ENCODE measurements around the gene HLA-DQA1.
A peak's percentile ranks its signal among the peaks of the same experiment; 100 is the strongest.
"Not testable (repeated sequence)": the region's sequence is repeated elsewhere in the genome, so short reads cannot be mapped to it uniquely, and the experiment has no call there.

Gene HLA-DQA1

GRCh38 chr6:32637219-32637880 lies at the start of gene HLA-DQA1:
HLA-DQA1 (plus strand) TSS chr6:32637406; CDS start chr6:32637459, 53 bp downstream.
- no peak for FAIRE-seq
- DNase-seq (ENCODE audit: insufficient read length, low spot score), result no peak

DNA sequence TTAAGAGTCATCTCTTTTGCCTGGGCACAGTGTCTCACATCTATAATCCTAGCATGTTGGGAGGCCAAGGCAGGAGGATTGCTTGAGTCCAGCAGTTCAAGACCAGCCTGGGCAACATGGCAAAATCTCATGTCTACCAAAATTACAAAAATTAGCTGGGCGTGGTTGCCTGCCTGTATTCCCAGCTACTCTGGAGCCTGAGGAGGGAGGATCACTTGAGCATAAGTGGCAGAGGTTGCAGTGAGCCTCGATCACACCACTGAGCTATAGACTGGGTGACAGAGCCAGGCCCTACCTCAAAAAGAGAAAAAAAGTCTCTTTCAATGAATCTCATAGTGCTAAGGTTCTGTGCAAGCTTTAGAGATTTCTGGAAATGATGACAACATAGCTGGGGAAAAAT lies 49.0 kb upstream of the HLA-DQA1 start:
- DNase-seq (ENCODE audit: insufficient read length, low spot score), result no peak
- no peak for FAIRE-seq

- DNase-seq (ENCODE audit: insufficient read length, low spot score) (peak; percentile 28), FAIRE-seq (peak; percentile 70)
These were observed 47.4 kb upstream of the HLA-DQA1 start, which contains the start of gene HLA-DRB1 for GRCh38 chr6:32589596-32590449. HLA-DRB1 (minus strand) TSS chr6:32589848; CDS start chr6:32589742, 106 bp downstream.

DNA sequence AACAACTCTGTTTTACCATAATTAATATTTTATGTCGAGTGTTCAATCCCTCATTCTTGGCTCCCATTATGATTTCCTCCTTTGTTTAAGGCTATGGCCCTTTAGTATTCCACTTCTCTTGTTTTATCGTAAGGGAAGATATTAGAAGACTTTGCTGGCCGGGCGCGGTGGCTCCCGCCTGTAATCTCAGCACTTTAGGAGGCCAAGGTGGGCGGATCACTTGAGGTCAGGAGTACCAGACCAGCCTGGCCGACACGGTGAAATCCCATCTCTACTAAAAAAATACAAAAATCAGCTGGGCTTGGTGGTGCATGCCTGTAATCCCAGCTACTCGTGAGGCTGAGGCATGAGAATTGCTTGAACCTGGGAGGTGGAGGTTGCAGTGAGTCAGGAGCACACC lies 46.5 kb upstream of the HLA-DQA1 start:
- not testable (repeated sequence) for DNase-seq (ENCODE audit: insufficient read length, low spot score); FAIRE-seq

- FAIRE-seq (no peak), DNase-seq (ENCODE audit: insufficient read length, low spot score) (no peak)
These were observed 40.2 kb upstream of the HLA-DQA1 start for GRCh38 chr6:32597024-32597423.

DNA sequence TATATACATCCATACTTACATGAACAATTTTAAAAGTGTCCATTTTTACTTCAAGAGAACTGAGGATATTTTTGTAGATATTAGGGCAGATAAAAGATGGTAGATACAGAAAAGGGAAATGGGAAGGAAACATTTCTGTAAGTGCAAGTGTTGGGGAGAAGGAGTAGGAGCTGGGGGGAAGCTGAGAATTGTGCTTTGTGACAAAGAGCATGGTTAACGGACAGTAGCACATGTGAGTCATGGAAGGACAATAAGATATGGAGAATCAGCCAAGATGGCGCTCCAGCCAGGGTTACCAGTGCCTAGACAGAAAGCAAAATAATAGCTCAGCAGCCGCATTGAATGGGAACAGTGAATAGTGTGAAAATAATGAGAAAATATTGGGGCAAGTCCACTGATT lies 34.8 kb upstream of the HLA-DQA1 start:
- no peak for DNase-seq (ENCODE audit: insufficient read length, low spot score)
- FAIRE-seq, result no peak

DNA sequence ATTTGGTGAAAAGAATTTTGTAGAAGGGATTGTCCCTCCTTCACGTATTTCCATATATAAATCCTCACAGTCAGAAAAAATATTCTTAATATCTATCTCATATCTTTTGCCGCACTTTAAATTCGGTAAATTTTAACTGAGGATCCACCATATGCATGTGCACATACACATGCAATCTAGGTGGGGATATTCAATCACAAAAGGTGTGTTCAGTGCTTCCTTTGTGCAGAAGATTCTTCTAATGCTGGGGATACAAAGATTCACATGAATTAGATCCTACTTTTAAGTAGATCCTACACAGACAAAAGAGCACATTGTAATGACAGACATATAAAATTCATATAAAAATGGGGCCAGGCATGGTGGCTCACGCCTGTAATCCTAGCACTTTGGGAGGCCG lies 34.0 kb upstream of the HLA-DQA1 start:
- FAIRE-seq (no peak), DNase-seq (ENCODE audit: insufficient read length, low spot score) (no peak)

DNA sequence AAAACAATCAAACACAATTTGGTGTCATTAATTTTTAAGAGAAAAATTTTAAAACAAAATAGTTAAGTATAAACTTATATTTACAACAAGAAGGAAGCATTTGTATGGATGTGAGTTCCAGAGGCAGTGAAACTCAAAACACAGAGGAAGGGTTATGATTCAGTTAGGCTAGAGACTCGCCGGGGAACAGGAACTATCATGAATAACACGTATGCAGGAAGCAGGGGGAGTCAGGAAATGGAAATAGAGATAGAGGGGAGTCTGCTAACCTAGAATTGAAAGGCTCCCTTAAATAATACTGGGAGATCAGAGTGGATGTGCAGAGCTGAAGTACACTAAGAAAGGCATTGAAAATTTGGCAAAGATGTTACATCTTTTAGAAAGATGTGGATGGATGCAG lies 33.3 kb upstream of the HLA-DQA1 start:
- FAIRE-seq (no peak), DNase-seq (ENCODE audit: insufficient read length, low spot score) (no peak)

DNA sequence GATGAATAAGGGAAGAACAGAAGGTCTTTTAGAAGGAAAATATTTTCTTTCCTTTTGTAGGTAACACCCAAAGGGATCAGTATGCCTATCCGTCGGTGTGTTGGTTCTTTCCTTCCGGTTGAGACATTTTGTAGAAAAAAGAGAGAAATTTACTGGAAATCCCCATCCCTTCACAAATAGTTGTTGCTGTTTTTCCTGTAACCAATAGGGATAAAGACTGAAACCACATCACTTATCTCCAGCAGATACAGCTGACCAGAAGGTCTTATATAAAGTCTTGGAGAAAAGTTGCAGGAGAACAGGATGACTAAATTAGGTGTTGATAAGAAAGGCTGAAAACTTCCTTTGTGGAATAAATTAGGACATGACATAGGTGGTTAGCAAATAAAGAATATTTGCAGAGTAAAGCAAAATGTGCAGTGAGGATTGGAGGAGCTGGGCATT lies 32.8 kb upstream of the HLA-DQA1 start:
- DNase-seq (ENCODE audit: insufficient read length, low spot score) (no peak), FAIRE-seq (no peak)

- DNase-seq (ENCODE audit: insufficient read length, low spot score) (no peak), FAIRE-seq (no peak)
These were observed 29.8 kb upstream of the HLA-DQA1 start for GRCh38 chr6:32607263-32607987.

DNA sequence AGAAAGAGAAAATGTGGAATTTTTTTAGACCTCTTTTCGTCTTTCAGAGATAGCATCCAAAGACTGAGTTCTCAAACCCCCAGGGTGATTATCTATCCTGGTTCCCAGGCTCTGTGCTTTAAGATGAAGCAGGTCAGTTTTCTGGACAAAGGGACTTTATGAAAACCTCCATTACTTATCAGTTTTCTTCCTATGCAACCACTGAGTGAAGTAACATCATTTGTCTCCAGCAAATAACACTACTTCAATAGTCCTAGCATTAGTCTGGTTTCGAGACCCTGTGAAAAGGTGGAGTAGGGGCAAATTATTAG lies 29.3 kb upstream of the HLA-DQA1 start:
- DNase-seq (ENCODE audit: insufficient read length, low spot score), result no peak
- no peak for FAIRE-seq

GRCh38 chr6:32608362-32608761 lies 28.8 kb upstream of the HLA-DQA1 start:
- FAIRE-seq (no peak), DNase-seq (ENCODE audit: insufficient read length, low spot score) (no peak)

GRCh38 chr6:32609391-32609730 lies 27.8 kb upstream of the HLA-DQA1 start:
- no peak for FAIRE-seq
- DNase-seq (ENCODE audit: insufficient read length, low spot score), result no peak

GRCh38 chr6:32609731-32610640 lies 27.2 kb upstream of the HLA-DQA1 start:
- FAIRE-seq, result peak; percentile 81
- DNase-seq (ENCODE audit: insufficient read length, low spot score), result peak; percentile 93

- FAIRE-seq, result no peak
These were observed 26.4 kb upstream of the HLA-DQA1 start for GRCh38 chr6:32610682-32611296.

GRCh38 chr6:32613475-32613874 lies 23.7 kb upstream of the HLA-DQA1 start:
- FAIRE-seq (no peak), DNase-seq (ENCODE audit: insufficient read length, low spot score) (no peak)

More at GRCh38 chr6:32610682-32611296, 26.4 kb upstream of the HLA-DQA1 start:
- DNase-seq (ENCODE audit: insufficient read length, low spot score), result no peak

GRCh38 chr6:32614366-32615081 lies 22.7 kb upstream of the HLA-DQA1 start:
- DNase-seq (ENCODE audit: insufficient read length, low spot score) (no peak), FAIRE-seq (no peak)

DNA sequence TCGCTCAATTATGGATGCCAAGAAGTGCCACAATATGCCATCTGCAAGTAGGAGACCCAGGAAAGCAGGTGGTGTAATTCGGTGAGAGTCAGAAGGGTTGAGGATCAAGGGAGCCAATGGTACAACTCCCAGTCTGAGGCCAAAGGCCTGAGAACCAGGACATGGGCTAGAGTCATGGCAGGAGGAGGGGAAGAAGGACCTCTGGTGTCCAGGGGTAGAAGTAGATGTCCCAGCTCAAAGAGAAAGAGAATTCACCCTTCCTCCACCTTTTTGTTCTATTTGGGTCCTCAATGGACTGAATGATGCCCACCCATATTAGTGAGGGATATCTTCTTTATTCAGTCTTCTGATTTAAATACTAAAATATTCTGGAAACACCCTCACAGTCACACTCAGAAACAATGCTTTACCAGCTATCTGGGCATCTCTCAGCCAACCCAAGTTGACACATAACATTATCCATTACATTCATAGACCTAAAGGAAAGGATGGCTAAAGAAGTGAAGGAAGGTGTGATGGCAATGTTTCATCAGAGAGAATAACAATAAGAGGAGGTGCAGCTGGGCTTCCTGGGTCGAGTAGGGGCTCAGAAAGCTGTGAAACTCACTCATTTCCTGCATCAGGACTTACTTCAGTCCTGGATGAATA lies 21.2 kb upstream of the HLA-DQA1 start:
- FAIRE-seq, result no peak
- DNase-seq (ENCODE audit: insufficient read length, low spot score), result no peak

DNA sequence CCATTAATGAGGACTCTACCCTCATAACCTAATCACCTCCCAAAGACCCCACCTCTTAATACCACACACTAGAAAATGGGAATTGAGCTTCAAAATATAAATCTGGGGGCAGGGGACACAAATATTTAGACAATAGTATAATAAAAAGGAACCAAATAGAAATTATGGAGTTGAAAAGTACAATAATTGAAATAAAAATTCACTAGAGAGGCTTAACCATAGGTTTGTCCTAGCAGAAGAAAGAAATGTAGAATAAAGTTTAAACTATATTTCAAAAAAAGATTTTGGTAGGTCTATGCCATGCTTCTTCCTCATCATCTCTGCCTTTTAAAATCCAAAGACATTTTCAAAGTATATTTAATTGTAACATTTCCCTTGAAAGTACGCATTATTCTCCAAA lies 19.5 kb upstream of the HLA-DQA1 start:
- FAIRE-seq (no peak), DNase-seq (ENCODE audit: insufficient read length, low spot score) (no peak)

Data from HTR-8/SVneo (cell line).